ENCODE data around the gene NCBP3.

GRCh38 chr17:3780986-3781385 is 65.1 kb downstream of the NCBP3 start:
- no peak for TF ChIP-seq CTCF (IDR thresholded peaks at IDR 0.05; ENCODE audit: borderline replicate concordance, extremely low read depth, low read length, poor library complexity, severe bottlenecking)
- TF ChIP-seq EZH2 (IDR thresholded peaks at IDR 0.05; ENCODE audit: borderline replicate concordance, low read depth, low read length, severe bottlenecking): no peak

Measured in DND-41 (cell line).